GM19193 (cell line): ENCODE data around the gene ELOVL5.

ENCODE experiments used
- POLR2A ChIP-seq: IDR thresholded peaks from 4 replicates; pipeline ENCODE4 v1.6.1; 2011; ENCODE audit not compliant: insufficient read depth, insufficient read length; ENCODE audit errors: extremely low read depth

The ELOVL5 gene

GRCh38 chr6:53302678-53303360 is 45.9 kb downstream of the ELOVL5 start:
- TF ChIP-seq POLR2A = no peak

GRCh38 chr6:53301801-53302537 is 46.8 kb downstream of the ELOVL5 start:
- TF ChIP-seq POLR2A = no peak

- TF ChIP-seq POLR2A = no peak
These were observed 47.8 kb downstream of the ELOVL5 start for GRCh38 chr6:53300656-53301551.

- TF ChIP-seq POLR2A = no peak
These were observed 49.3 kb downstream of the ELOVL5 start for GRCh38 chr6:53299331-53300005.

- no peak for TF ChIP-seq POLR2A
These were observed 51.7 kb downstream of the ELOVL5 start for GRCh38 chr6:53297004-53297403.

- TF ChIP-seq POLR2A = no peak
These were observed 53.6 kb downstream of the ELOVL5 start for GRCh38 chr6:53295176-53295575.

- no peak for TF ChIP-seq POLR2A
These were observed 54.1 kb downstream of the ELOVL5 start for GRCh38 chr6:53294611-53295010.

- TF ChIP-seq POLR2A = no peak
These were observed 54.7 kb downstream of the ELOVL5 start for GRCh38 chr6:53294095-53294494.

GRCh38 chr6:53293691-53294090 is 55.1 kb downstream of the ELOVL5 start:
- no peak for TF ChIP-seq POLR2A

GRCh38 chr6:53290537-53291510 is 57.9 kb downstream of the ELOVL5 start:
- no peak for TF ChIP-seq POLR2A

GRCh38 chr6:53287336-53288225 is 61.2 kb downstream of the ELOVL5 start:
- TF ChIP-seq POLR2A = no peak

GRCh38 chr6:53284901-53285300 is 63.8 kb downstream of the ELOVL5 start:
- TF ChIP-seq POLR2A = no peak

- TF ChIP-seq POLR2A = no peak
These were observed 66.0 kb downstream of the ELOVL5 start for GRCh38 chr6:53282741-53283140.
